ENCODE measurements around the gene MYOG.

- TF ChIP-seq, protein P1, sequence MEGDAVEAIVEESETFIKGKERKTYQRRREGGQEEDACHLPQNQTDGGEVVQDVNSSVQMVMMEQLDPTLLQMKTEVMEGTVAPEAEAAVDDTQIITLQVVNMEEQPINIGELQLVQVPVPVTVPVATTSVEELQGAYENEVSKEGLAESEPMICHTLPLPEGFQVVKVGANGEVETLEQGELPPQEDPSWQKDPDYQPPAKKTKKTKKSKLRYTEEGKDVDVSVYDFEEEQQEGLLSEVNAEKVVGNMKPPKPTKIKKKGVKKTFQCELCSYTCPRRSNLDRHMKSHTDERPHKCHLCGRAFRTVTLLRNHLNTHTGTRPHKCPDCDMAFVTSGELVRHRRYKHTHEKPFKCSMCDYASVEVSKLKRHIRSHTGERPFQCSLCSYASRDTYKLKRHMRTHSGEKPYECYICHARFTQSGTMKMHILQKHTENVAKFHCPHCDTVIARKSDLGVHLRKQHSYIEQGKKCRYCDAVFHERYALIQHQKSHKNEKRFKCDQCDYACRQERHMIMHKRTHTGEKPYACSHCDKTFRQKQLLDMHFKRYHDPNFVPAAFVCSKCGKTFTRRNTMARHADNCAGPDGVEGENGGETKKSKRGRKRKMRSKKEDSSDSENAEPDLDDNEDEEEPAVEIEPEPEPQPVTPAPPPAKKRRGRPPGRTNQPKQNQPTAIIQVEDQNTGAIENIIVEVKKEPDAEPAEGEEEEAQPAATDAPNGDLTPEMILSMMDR (conservative IDR thresholded peaks at IDR 0.05; ENCODE audit: low read depth, low read length) = no peak
- TF ChIP-seq EZH2phosphoT487 (IDR thresholded peaks at IDR 0.05; ENCODE audit: borderline replicate concordance, low read length) (no peak), EZH2 (IDR thresholded peaks at IDR 0.05; ENCODE audit: low read length, unreplicated experiment) (no peak)
These were observed 31.2 kb downstream of the MYOG start for GRCh38 chr1:203054642-203055041.
